Skeletal muscle tissue (tissue), 4 donors: ENCODE results near the gene DNAJB4. TPM values are rescaled to one million over a fixed set of nuclear protein-coding genes. Genes with fewer than 3 reads are reported as not detected.
"Not testable (repeated sequence)": the region's sequence is repeated elsewhere in the genome, so short reads cannot be mapped to it uniquely, and the experiment has no call there.

ENCODE experiments used
- H3K27ac ChIP-seq: one replicate; pipeline ENCODE4 v1.7.0; 2013; ENCODE audit warnings: mild to moderate bottlenecking, low read depth, low read length, inconsistent platforms
- H3K27me3 ChIP-seq, 3 donors: one replicate each; pipeline ENCODE4 v1.7.0; 2013; ENCODE audit warnings: low read length in 3 of 3; ENCODE audit not compliant: control insufficient read depth in 3 of 3, insufficient read depth in 3 of 3
- H3K36me3 ChIP-seq, 3 donors: one replicate each; pipeline ENCODE4 v1.7.0; 2013; ENCODE audit warnings: low read length in 3 of 3; ENCODE audit not compliant: control insufficient read depth in 3 of 3, insufficient read depth in 3 of 3
- H3K4me1 ChIP-seq, 3 donors: one replicate each; pipeline ENCODE4 v1.7.0; 2013; ENCODE audit warnings: low read length in 3 of 3, mild to moderate bottlenecking in 3 of 3; ENCODE audit not compliant: control insufficient read depth in 3 of 3, insufficient read depth in 3 of 3
- H3K4me3 ChIP-seq, 3 donors: one replicate each; pipeline ENCODE4 v1.7.0; 2013; ENCODE audit warnings: low read length in 3 of 3
- H3K9ac ChIP-seq, 3 donors: one replicate each; pipeline ENCODE4 v1.7.0; 2013; ENCODE audit warnings: low read length in 3 of 3, mild to moderate bottlenecking in 3 of 3, moderate library complexity in 2 of 3, low read depth in 1 of 3
- H3K9me3 ChIP-seq, 3 donors: one replicate each; pipeline ENCODE4 v1.7.0; 2013; ENCODE audit warnings: low read length in 3 of 3; ENCODE audit not compliant: control insufficient read depth in 3 of 3
- total RNA-seq: library from RNA; depleted of rRNA; stranded (reverse); fragments of >200 nt; gene quantifications from one replicate; pipeline ENCODE4 v1.2.3, GENCODE V29; 2014
- donor health status: Osteomylitis.

Gene DNAJB4
- total RNA-seq, 1 donor from 2014 or later = 53.8 TPM

DNA sequence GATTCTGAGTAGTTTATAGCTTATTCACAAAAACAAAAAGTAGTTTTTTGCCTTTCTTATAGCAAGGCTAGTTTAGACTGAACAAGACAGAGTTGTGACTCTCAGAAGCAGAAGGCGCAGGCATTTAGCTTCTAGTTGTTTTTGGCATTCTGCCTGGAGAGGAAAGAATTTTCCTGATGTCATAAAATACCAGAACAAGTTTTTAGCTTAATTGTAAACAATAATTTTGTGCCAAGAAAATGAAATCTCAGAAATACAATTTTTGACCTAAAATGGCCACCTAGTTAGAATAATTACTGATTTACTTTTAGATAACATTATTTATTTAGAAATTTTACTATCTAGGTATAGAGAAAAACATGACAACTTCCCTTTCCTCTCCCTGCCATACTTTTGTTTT lies 1.0 kb downstream of the DNAJB4 start:
- peaks cover 6 to 23% (median 11%) of the 10 kb centered on the region in 3 donors for H3K4me1 ChIP-seq
- no peaks in the 10 kb centered on the region for H3K36me3 ChIP-seq
- H3K27me3 ChIP-seq = no peaks in the 10 kb centered on the region
- H3K4me3 ChIP-seq = peak overlapping the region; percentile 70 to 96 (median 74)
- peak overlapping the region; percentile 79 to 99 (median 88) for H3K9ac ChIP-seq
- no peaks in the 10 kb centered on the region for H3K9me3 ChIP-seq
- peak overlapping the region; percentile 94 for H3K27ac ChIP-seq

DNA sequence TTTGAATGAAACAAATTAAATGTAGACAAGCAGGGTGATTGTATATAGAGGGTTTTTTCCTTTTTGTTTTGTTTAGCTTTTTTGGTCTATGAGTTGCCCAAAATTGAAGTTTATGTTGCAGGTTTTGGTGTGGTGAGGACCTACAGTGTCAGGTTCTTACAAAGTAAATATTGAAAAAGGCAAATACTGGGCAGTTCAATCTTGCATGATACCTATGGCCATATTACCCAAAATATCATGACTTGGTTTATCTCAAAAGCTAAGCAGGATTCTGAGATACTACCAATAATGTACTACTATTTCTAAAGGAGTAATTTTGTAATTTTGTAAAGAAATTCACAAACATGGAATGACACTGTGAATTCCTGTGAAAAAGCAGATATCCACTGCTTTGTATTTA lies 1.8 kb downstream of the DNAJB4 start:
- Histone ChIP-seq H3K36me3 (no peaks in the 10 kb centered on the region), H3K4me3 (peak overlapping the region; percentile 70 to 96 (median 74)), H3K27ac (peak overlapping the region; percentile 94), H3K4me1 (peaks cover 6 to 23% (median 11%) of the 10 kb centered on the region in 3 donors), H3K27me3 (no peaks in the 10 kb centered on the region), H3K9me3 (no peaks in the 10 kb centered on the region), H3K9ac (peak overlapping the region; percentile 79 to 99 (median 88))

DNA sequence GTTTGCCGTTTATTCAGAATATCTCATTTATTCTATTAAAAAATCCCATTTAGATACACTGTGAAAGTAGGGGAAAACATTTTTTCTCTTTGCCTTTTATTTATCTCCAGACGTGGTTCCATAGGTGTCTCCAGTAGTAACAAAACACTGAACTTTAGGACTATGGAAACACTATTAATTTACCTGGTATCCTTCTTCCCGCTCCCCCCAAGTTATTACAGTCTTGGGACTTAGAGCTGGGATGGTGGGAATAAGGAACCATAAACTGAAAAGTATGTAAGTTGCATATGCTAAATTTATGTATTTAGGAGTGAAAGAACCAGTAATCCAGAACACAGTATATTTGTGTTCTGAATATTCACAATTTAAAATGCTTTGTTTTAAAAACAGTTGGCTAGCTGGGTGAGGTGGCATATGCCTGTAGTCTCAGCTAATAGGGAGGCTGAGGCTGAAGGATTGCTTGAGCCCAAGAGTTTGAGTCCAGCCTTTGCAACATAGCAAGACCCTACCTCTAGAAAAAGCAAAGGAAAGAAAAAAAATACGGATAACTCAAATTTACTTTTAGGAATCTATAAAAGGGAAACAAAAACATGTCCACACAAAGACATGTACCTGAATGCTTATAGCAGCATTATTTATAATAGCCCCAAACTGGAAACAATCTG lies 3.1 kb downstream of the DNAJB4 start:
- Histone ChIP-seq H3K27me3 (no peaks in the 10 kb centered on the region), H3K9me3 (no peaks in the 10 kb centered on the region), H3K27ac (peak overlapping the region; percentile 6), H3K36me3 (peaks cover 0 to under 1% (median under 1%) of the 10 kb centered on the region in 3 donors), H3K4me3 (peak overlapping the region; percentile 62 to 96 (median 74)), H3K4me1 (peaks cover 6 to 23% (median 11%) of the 10 kb centered on the region in 3 donors), H3K9ac (peak overlapping the region; percentile 79 to 99 (median 88))

DNA sequence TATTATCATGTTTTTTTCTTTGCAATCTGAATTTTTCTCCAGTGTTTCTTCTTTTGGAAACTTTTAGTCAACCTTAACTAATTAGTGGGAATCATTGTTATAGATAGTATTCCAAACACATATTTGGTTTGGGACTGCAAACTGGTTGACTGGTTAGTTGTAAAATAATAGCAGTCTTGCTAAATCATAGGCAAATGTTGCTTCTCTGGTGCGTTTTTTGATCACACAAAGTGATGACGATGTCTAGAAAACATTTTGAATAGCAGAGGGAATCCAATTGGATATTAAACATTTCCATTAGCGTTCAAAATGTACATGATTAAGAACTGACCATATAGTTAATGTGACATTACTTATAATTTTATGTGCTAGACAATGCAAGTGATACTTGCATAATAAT lies 4.5 kb downstream of the DNAJB4 start:
- Histone ChIP-seq H3K4me3 (peak overlapping the region; percentile 37 to 96 (median 42)), H3K9ac (peak overlapping the region; percentile 1 to 72 (median 27)), H3K36me3 (peaks cover 0 to 8% (median 6%) of the 10 kb centered on the region in 3 donors), H3K27ac (peak overlapping the region; percentile 15), H3K9me3 (no peaks in the 10 kb centered on the region), H3K27me3 (no peaks in the 10 kb centered on the region), H3K4me1 (peaks cover 6 to 17% (median 11%) of the 10 kb centered on the region in 3 donors)

DNA sequence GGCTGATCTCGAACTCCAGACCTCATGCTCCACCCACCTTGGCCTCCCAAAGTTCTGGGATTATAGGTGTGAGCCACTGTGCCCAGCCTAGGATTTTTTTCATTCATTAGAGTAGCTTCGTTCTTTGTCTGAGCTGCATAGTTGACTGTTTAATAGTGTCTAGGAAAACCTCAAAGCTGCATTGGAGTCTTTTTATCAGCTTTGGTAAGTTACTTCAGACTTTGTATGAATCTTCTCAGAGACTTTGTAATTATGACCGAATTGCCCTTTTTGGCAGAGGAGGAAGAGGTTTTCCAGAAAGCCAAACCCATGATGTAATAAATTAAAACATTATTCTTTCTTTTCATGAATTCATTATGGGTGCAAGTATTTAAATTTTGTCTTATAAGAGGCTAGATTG lies 5.1 kb downstream of the DNAJB4 start:
- Histone ChIP-seq H3K4me1 (peaks cover 10 to 17% (median 13%) of the 10 kb centered on the region in 3 donors), H3K27me3 (no peaks in the 10 kb centered on the region), H3K27ac (peak overlapping the region; percentile 15), H3K36me3 (peaks cover 2 to 11% (median 8%) of the 10 kb centered on the region in 3 donors), H3K9me3 (no peaks in the 10 kb centered on the region), H3K4me3 (peak overlapping the region; percentile 6 to 96 (median 42)), H3K9ac (peak overlapping the region in 1 of 3 donors; percentile 10)

DNA sequence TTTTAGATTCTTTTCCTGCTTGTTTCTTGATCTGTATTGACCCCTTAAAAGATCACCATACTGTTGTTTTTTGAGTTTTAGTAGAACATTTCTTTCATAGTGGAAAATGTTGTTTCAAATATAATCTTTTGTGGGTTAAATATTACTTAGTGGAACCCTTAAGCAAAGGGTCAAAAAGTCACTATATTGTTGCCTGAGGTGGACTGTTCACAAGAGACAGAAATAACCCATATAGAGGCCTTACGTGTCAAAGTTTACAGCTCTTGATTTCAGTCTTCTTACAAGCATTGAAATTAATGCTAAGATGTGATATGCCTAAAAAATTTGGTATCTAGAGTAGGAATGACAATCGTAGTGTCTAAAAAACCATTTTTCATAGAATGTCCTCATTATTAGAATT lies 6.3 kb downstream of the DNAJB4 start:
- H3K27ac ChIP-seq = no peak overlapping the region
- no peak overlapping the region for H3K4me3 ChIP-seq
- peaks cover 4 to 14% (median 10%) of the 10 kb centered on the region in 3 donors for H3K36me3 ChIP-seq
- H3K9me3 ChIP-seq = no peaks in the 10 kb centered on the region
- peak overlapping the region; percentile 5 to 35 (median 20) for H3K9ac ChIP-seq
- H3K4me1 ChIP-seq = peaks cover 13 to 18% (median 17%) of the 10 kb centered on the region in 3 donors
- H3K27me3 ChIP-seq = no peaks in the 10 kb centered on the region

DNA sequence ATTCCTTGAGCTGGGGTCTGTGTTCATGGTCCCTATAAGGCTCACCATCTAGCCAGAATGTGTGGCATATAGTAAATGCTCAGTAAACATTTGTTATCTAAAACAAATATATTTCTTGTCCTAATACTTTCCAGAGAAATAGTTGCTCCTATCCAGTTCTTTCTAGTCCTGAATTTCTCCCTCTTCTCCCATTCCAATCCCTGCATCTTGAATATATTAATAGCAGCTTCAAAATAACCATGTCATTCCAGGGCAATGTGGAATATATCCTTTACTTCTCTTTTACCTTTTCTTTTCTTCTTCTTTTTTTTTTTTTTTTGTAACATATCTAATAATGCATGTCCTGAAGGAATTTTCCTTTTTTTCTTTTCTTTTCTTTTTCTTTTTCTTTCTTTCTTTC lies 10.4 kb downstream of the DNAJB4 start:
- no peaks in the 10 kb centered on the region for H3K9me3 ChIP-seq
- H3K9ac ChIP-seq = no peak overlapping the region
- H3K27me3 ChIP-seq = no peaks in the 10 kb centered on the region
- H3K4me3 ChIP-seq = peak overlapping the region in 1 of 3 donors; percentile 11
- H3K36me3 ChIP-seq = peaks cover 4 to 24% (median 16%) of the 10 kb centered on the region in 3 donors
- H3K4me1 ChIP-seq = peaks cover 0 to 9% (median 7%) of the 10 kb centered on the region in 3 donors
- H3K27ac ChIP-seq = peak overlapping the region; percentile 0

DNA sequence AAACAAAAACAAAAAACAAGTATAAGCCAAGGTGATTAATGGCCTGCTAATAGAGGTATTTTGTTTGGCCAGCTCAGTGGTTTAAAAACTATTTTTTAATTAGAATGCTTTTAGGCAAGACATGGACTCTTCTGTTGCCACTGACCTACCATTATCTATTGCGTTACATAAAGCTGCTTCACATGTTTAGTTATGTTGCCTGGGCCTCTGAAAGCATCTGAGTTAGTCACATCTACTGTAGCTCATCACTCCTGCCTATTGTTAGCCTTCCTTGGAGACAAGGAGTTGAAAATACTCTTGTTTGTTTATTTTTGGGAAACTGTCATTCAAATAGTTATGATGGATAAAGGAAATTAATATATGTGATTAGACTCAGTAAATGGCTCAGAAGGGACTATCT lies 14.3 kb downstream of the DNAJB4 start:
- Histone ChIP-seq H3K4me3 (no peak overlapping the region), H3K9me3 (no peaks in the 10 kb centered on the region), H3K4me1 (peaks cover 0 to 7% (median 7%) of the 10 kb centered on the region in 3 donors), H3K36me3 (peaks cover 4 to 17% (median 10%) of the 10 kb centered on the region in 3 donors), H3K9ac (no peak overlapping the region), H3K27ac (no peak overlapping the region), H3K27me3 (no peaks in the 10 kb centered on the region)

DNA sequence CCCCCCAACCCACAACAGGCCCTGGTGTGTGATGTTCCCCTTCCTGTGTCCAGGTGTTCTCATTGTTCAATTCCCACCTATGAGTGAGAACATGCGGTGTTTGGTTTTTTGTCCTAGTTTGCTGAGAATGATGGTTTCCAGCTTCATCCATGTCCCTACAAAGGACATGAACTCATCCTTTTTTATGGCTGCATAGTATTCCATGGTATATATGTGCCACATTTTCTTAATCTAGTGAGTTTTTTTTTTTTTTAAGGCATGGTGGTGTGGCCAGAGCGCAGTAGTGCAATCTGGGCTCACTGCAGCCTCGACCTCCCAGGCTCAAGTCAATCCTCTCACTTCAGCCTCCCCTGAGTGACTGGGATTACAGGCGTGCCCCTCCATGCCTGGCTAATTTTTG lies 16.4 kb downstream of the DNAJB4 start:
- peaks cover 0 to 12% (median 10%) of the 10 kb centered on the region in 3 donors for H3K36me3 ChIP-seq
- H3K9me3 ChIP-seq, H3K9ac ChIP-seq, H3K4me1 ChIP-seq, H3K4me3 ChIP-seq, H3K27ac ChIP-seq, H3K27me3 ChIP-seq: not testable (repeated sequence)

DNA sequence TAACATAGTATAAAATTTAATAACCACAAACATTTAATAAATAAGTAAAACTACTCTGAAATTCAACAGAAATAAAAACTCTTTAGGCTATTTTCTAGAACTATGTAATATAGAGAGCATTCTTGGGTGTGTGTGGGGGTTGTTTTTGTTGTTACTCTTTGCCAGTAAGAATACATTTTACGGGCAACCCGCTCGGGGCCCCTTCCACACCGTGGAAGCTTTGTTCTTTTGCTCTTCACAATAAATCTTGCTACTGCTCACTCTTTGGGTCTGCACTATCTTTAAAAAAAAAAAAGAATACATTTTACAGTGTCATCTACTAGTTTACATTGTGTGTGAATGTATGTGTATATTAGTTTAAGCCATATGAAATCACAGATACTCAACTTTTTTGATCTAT lies 25.1 kb downstream of the DNAJB4 start:
- no peaks in the 10 kb centered on the region for H3K9me3 ChIP-seq

More for the DNA sequence above, 25.1 kb downstream of the DNAJB4 start:
- H3K36me3 ChIP-seq = peaks cover 0 to 6% (median 0%) of the 10 kb centered on the region in 3 donors
- no peaks in the 10 kb centered on the region for H3K27me3 ChIP-seq
- H3K4me3 ChIP-seq = no peak overlapping the region
- peaks cover 0 to 4% (median 0%) of the 10 kb centered on the region in 3 donors for H3K4me1 ChIP-seq
- no peak overlapping the region for H3K27ac ChIP-seq
- no peak overlapping the region for H3K9ac ChIP-seq
